T-helper 22 cell (primary cell): ENCODE results near the gene CDC42EP2.
"Not testable (repeated sequence)": the region's sequence is repeated elsewhere in the genome, so short reads cannot be mapped to it uniquely, and the experiment has no call there.

Source experiments
- DNase-seq: peaks from one replicate; pipeline ENCODE4 v3.0.0-alpha.2; 2020; ENCODE audit warnings: low read depth

CDC42EP2 gene

GRCh38 chr11:65320386-65321075, 5.9 kb downstream of the CDC42EP2 start:
- no peak for DNase-seq

- no peak for DNase-seq
Observed at GRCh38 chr11:65321076-65321475, 6.4 kb downstream of the CDC42EP2 start.

GRCh38 chr11:65321828-65322485, 7.3 kb downstream of the CDC42EP2 start:
- DNase-seq = no peak

GRCh38 chr11:65323813-65324212, 9.1 kb downstream of the CDC42EP2 start:
- no peak for DNase-seq

- DNase-seq = no peak
Observed at GRCh38 chr11:65325435-65325834, 10.8 kb downstream of the CDC42EP2 start.

- no peak for DNase-seq
Observed at GRCh38 chr11:65327021-65327420, 12.4 kb downstream of the CDC42EP2 start.

GRCh38 chr11:65329478-65329877, 14.8 kb downstream of the CDC42EP2 start:
- no peak for DNase-seq

GRCh38 chr11:65329944-65330403, 15.3 kb downstream of the CDC42EP2 start:
- DNase-seq = peak; percentile 54

GRCh38 chr11:65330544-65330943, 15.9 kb downstream of the CDC42EP2 start:
- no peak for DNase-seq

- DNase-seq = not testable (repeated sequence)
Observed at GRCh38 chr11:65332591-65332990, 17.9 kb downstream of the CDC42EP2 start.

- DNase-seq = no peak
Observed at GRCh38 chr11:65334696-65335295, 20.1 kb downstream of the CDC42EP2 start.

- DNase-seq = no peak
Observed at GRCh38 chr11:65338676-65339075, 24.0 kb downstream of the CDC42EP2 start.

- DNase-seq = no peak
Observed at GRCh38 chr11:65340226-65340625, 25.6 kb downstream of the CDC42EP2 start.

- DNase-seq = no peak
Observed at GRCh38 chr11:65341856-65342255, 27.2 kb downstream of the CDC42EP2 start.

GRCh38 chr11:65351511-65351910, 36.8 kb downstream of the CDC42EP2 start:
- DNase-seq = no peak

- no peak for DNase-seq
Observed at GRCh38 chr11:65352783-65353182, 38.1 kb downstream of the CDC42EP2 start.

GRCh38 chr11:65353376-65353775, 38.7 kb downstream of the CDC42EP2 start:
- no peak for DNase-seq

GRCh38 chr11:65353900-65354264, 39.2 kb downstream of the CDC42EP2 start:
- DNase-seq = no peak

- peak; percentile 95 for DNase-seq
Observed at GRCh38 chr11:65354265-65355012, 39.8 kb downstream of the CDC42EP2 start, which contains the start of gene TIGD3. Gene TIGD3, plus strand, starts transcription at chr11:65354751. Its CDS starts 1,058 bp downstream, at chr11:65355809.

- peak; percentile 56 for DNase-seq
Observed at GRCh38 chr11:65355013-65355775, 40.5 kb downstream of the CDC42EP2 start.

GRCh38 chr11:65355776-65356393, 41.2 kb downstream of the CDC42EP2 start:
- DNase-seq = no peak
